GM12891 (cell line): ENCODE results near the gene CHRNA1.

Experiments used
- PAX5 ChIP-seq: IDR thresholded peaks from 2 replicates; pipeline ENCODE4 v1.6.1; 2011; ENCODE audit warnings: low read length, moderate library complexity, mild to moderate bottlenecking; ENCODE audit not compliant: insufficient read depth, severe bottlenecking
- POLR2A ChIP-seq: IDR thresholded peaks from 2 replicates; pipeline ENCODE4 v1.6.1; 2011; ENCODE audit warnings: low read depth, low read length, control low read depth
- POLR2AphosphoS5 ChIP-seq: IDR thresholded peaks from 2 replicates; pipeline ENCODE4 v1.6.1; 2011; ENCODE audit warnings: low read depth, low read length, control low read depth
- POU2F2 ChIP-seq: IDR thresholded peaks from 2 replicates; pipeline ENCODE4 v1.6.1; 2011; ENCODE audit warnings: low read depth, mild to moderate bottlenecking, control low read depth, low read length, moderate library complexity
- SPI1 ChIP-seq: IDR thresholded peaks from 2 replicates; pipeline ENCODE4 v1.6.1; 2011; ENCODE audit warnings: low read depth, low read length, control low read depth
- TAF1 ChIP-seq: IDR thresholded peaks from 2 replicates; pipeline ENCODE4 v1.6.1; 2011; ENCODE audit warnings: low read depth, low read length, control low read depth

DNA sequence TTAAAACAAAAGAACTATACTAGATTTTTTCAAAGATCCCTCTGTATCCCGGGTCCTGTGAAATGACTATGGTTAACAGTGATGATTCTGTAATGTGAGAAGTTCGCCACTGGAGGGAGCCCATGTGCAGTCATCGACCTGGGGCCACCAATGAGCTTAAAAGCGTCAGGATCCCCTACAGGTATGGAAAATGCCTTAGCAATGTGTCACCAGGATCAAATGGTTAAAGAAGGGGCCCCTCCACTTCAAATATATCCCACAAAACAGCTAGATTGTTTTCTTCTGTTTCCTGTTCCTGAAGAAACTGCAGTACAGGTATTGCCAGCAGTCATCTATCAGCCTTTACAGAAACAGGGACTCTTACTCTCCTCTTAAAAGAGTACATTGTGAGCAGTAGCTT is 15.3 kb downstream of the CHRNA1 start:
- TF ChIP-seq POLR2A = no peak
- no peak for TF ChIP-seq TAF1
- TF ChIP-seq POLR2AphosphoS5 = no peak
- TF ChIP-seq POU2F2 = no peak
- no peak for TF ChIP-seq PAX5
- no peak for TF ChIP-seq SPI1
